ENCODE measurements around the gene SLC9A1. TPM values are rescaled to one million over a fixed set of nuclear protein-coding genes. Genes with fewer than 3 reads are reported as not detected.

SLC9A1 gene
- total RNA-seq, 4 donors from 2014 or later: 10.9 to 19.4 (median 13.2) TPM

DNA sequence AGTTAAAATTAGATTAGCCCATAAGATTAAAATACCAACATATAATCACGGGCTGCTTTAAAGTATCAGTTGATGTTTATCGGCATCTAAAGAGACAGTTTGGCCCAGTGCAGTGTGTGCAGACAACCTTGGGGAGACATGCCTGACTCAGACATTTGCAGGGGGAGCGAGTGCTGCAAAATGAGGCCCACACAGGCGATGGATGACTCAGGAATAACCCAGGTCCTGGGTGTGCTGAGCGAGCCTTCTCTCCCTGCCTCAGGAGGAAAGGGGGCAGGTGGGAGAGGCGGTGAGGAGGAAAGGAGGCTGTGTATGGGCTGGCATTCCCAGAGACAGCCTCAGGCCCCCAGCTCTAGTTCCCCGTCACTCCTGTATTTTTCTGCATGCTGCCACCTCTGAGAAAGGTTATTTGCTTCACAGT is 9.0 kb downstream of the SLC9A1 start:
- DNase-seq (ENCODE audit: low spot score in 2 of 2): no peak
- no peak overlapping the region for H3K4me3 ChIP-seq (ENCODE audit: low read depth, poor library complexity, severe bottlenecking)
- intact Hi-C loops (cut with DNase I; ENCODE audit: low total_unique reads): no loop called here
- 28 to 41% methylated on average over 7 of the region's 7 CpGs for WGBS, 2 donors
- TF ChIP-seq POLR2A (IDR thresholded peaks at IDR 0.05): no peak
- TF ChIP-seq, protein P1, sequence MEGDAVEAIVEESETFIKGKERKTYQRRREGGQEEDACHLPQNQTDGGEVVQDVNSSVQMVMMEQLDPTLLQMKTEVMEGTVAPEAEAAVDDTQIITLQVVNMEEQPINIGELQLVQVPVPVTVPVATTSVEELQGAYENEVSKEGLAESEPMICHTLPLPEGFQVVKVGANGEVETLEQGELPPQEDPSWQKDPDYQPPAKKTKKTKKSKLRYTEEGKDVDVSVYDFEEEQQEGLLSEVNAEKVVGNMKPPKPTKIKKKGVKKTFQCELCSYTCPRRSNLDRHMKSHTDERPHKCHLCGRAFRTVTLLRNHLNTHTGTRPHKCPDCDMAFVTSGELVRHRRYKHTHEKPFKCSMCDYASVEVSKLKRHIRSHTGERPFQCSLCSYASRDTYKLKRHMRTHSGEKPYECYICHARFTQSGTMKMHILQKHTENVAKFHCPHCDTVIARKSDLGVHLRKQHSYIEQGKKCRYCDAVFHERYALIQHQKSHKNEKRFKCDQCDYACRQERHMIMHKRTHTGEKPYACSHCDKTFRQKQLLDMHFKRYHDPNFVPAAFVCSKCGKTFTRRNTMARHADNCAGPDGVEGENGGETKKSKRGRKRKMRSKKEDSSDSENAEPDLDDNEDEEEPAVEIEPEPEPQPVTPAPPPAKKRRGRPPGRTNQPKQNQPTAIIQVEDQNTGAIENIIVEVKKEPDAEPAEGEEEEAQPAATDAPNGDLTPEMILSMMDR (IDR thresholded peaks at IDR 0.05): no peak

DNA sequence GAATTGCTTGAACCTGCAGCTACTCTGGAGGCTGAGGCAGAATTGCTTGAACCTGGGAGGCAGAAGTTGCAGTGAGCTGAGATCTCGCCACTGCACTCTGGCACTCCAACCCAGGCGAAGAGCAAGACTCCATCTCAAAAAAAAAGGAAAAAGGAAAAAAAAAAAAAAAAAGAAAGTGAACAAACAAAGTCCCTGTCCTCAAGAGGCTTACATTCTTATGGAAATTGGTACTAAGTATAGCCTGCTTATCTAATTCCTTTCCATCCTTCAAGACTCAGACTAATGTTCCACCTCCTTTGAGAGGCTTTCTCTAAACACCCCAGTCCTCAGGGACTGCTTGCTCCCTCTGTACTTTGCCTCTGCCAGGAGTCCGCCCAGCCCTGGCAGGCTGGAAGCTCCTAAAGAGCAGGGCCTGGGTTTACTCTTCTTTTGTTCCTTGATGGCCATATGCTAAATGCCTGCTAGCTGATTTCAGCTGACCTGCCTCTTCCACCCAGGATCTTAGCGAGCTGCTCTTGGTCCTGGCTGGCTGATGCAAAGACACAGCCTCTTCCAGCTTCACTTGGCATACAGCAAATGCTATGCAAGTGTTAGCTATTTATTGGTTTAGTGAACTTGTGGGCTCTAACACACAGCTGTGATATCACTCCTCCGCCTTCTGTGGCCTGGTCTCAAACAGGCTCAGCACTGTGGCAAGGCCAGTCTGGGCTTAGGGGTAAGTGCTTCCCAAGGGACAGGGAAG is 9.8 kb downstream of the SLC9A1 start:
- 58 to 66% methylated on average over 5 of the region's 5 CpGs for WGBS, 2 donors
- DNase-seq (ENCODE audit: low spot score in 2 of 2): no peak
- TF ChIP-seq POLR2A (IDR thresholded peaks at IDR 0.05): no peak
- TF ChIP-seq, protein P1 (IDR thresholded peaks at IDR 0.05): no peak
- no peak overlapping the region for H3K4me3 ChIP-seq (ENCODE audit: low read depth, poor library complexity, severe bottlenecking)
- intact Hi-C loops (cut with DNase I; ENCODE audit: low total_unique reads): loop anchor here (5.0 kb wide), 1 partner anchor 1632 kb away; no protein-coding TSS in a partner anchor

GRCh38 chr1:27144049-27144748 is 10.7 kb downstream of the SLC9A1 start:
- H3K4me3 ChIP-seq (ENCODE audit: low read depth, poor library complexity, severe bottlenecking): no peak overlapping the region
- 44 to 51% methylated on average over 9 of the region's 9 CpGs for WGBS, 2 donors
- intact Hi-C loops (cut with DNase I; ENCODE audit: low total_unique reads): loop anchor here (5.0 kb wide), 1 partner anchor 1633 kb away; no protein-coding TSS in a partner anchor
- TF ChIP-seq, protein P1 (IDR thresholded peaks at IDR 0.05): no peak
- peak in 1 of 2 donors; percentile 63 for DNase-seq (ENCODE audit: low spot score in 2 of 2)

DNA sequence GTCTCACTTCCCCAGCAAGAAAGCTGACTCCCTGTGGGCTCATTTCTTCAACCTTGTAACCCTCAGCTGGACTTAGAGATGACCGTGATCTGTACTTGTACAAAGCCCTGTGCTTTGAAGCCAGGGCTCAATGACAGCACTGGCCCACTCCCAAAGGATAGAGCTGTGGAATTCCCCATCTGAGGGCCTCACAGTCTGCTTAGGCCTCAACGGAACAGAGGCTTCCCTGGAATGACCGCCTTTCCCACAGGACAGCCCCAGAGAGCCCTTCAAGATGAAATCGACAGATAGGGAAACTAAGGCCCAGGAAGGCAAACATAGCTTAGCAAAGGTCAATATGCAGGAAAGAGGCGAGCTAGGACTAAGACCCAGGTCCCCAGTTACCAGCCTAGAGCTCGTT is 11.5 kb downstream of the SLC9A1 start:
- TF ChIP-seq, protein P1 (IDR thresholded peaks at IDR 0.05): no peak
- no peak for TF ChIP-seq POLR2A (IDR thresholded peaks at IDR 0.05)
- no peak for DNase-seq (ENCODE audit: low spot score in 2 of 2)
- intact Hi-C loops (cut with DNase I; ENCODE audit: low total_unique reads): loop anchor here (5.0 kb wide), 1 partner anchor 1634 kb away; no protein-coding TSS in a partner anchor
- H3K4me3 ChIP-seq (ENCODE audit: low read depth, poor library complexity, severe bottlenecking): no peak overlapping the region
- 63 to 74% methylated on average over 6 of the region's 6 CpGs for WGBS, 2 donors

DNA sequence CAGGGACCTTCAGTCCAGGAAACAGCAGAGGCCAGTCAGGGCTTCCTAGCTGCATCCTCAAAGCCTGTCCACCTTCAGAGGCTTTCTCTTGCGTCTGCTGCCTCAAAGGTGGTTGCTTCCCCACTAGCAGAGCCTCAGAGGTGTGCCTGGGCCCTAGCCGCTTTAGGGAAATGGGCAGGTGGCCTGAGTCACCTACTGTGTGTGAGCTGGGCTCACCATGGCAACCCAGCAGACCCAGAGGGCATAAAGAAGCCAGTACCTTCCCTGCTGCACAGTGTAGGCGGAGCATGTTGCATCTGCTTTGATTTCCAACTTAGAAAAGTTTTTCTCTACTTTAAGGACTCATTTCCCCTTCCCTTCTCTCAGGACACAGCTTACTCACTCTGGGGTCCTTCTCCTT is 12.5 kb downstream of the SLC9A1 start:
- TF ChIP-seq POLR2A (IDR thresholded peaks at IDR 0.05): no peak
- TF ChIP-seq, protein P1 (IDR thresholded peaks at IDR 0.05): no peak
- intact Hi-C loops (cut with DNase I; ENCODE audit: low total_unique reads): loop anchor here (5.0 kb wide), 1 partner anchor 1635 kb away; no protein-coding TSS in a partner anchor
- 50 to 57% methylated on average over 3 of the region's 3 CpGs for WGBS, 2 donors
- H3K4me3 ChIP-seq (ENCODE audit: low read depth, poor library complexity, severe bottlenecking): no peak overlapping the region
- no peak for DNase-seq (ENCODE audit: low spot score in 2 of 2)

Measured in lower leg skin (tissue), 4 donors.